SKM-1 treated with dmso at 0.1 percent for 144 hours (cell line): Measurements from ENCODE around the gene MADCAM1.
"Not testable (repeated sequence)": the region's sequence is repeated elsewhere in the genome, so short reads cannot be mapped to it uniquely, and the experiment has no call there.

Experiments used
- DNase-seq: peaks from one replicate; lab custom pipeline; 2025; ENCODE audit not compliant: unreplicated experiment; lab: John Stamatoyannopoulos, UW

Gene MADCAM1

DNA sequence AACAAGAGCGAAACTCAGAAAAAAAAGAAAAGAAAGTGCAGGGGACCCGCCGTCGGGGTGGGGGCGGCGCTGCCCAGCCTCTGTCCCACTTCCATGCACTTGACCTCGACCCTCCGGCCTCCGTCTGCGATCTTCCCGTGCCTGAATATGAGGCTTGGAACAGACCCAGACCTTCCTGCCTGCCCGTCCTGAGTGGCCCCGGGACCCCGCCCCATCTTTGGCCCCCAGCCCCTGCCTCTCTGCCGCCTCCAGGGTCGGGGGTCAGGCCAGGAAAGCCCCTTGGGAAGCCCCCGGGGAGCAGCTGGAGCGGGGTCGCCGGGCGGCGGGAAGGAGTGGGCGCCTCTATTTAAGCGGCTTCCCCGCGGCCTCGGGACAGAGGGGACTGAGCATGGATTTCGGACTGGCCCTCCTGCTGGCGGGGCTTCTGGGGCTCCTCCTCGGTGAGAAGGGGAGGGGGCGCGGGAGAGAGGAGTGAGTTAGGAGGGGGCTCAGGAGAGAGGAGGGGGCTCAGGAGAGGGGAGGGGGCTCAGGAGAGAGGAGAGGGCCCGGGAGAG lies at the start of gene MADCAM1:
Gene MADCAM1 (plus strand): TSS at position 375 of the 554 bp plus-strand sequence. CDS start 14 bp downstream, at position 389.
- no peak for DNase-seq

GRCh38 chr19:447064-447426 lies 49.2 kb upstream of the MADCAM1 start:
- DNase-seq = no peak

GRCh38 chr19:447816-448560 lies 48.3 kb upstream of the MADCAM1 start:
- no peak for DNase-seq

- no peak for DNase-seq
These were observed 46.4 kb upstream of the MADCAM1 start for GRCh38 chr19:449916-450315.

GRCh38 chr19:450912-451481 lies 45.3 kb upstream of the MADCAM1 start:
- DNase-seq = not testable (repeated sequence)

DNA sequence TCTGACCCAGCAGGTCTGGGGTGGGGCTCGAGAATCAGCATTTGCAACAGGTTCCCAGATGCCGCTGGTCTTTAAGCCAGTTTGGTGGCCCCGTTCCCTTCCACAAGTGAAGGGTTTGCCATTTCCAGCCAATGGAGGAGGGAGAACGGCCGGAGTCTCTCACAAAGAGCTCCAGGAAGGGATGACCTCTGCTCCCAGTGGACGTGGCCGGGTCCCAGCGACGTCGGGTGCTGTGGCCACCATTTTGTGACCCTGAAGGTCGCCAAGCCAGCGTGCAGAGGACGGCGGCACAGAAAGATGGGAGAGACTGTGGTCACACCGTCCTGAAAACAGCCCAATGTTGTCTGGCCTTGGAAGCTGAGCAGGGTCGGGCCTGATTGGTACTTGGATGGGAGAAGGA lies 43.5 kb upstream of the MADCAM1 start:
- no peak for DNase-seq

DNA sequence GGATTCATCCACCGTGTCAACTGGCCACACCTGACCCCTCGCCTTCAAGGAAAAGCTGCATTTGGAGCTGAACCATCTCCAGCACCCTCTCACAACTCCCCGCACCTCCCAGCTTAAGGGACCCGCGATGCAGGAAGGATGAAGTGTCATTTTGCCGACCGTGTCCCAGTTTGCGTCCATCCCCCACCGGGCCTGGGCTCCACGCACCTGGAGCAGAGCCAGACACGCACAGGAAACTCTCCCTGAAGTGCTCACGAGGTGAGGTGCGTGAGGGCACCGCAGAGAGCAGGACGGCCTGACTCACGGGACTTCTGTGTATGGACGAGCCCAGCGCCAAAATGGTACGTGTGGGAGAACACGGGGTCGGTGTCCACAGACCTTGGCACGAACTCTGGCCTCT lies 42.7 kb upstream of the MADCAM1 start:
- DNase-seq = no peak

- DNase-seq = no peak
These were observed 41.1 kb upstream of the MADCAM1 start for GRCh38 chr19:455031-455705.

DNA sequence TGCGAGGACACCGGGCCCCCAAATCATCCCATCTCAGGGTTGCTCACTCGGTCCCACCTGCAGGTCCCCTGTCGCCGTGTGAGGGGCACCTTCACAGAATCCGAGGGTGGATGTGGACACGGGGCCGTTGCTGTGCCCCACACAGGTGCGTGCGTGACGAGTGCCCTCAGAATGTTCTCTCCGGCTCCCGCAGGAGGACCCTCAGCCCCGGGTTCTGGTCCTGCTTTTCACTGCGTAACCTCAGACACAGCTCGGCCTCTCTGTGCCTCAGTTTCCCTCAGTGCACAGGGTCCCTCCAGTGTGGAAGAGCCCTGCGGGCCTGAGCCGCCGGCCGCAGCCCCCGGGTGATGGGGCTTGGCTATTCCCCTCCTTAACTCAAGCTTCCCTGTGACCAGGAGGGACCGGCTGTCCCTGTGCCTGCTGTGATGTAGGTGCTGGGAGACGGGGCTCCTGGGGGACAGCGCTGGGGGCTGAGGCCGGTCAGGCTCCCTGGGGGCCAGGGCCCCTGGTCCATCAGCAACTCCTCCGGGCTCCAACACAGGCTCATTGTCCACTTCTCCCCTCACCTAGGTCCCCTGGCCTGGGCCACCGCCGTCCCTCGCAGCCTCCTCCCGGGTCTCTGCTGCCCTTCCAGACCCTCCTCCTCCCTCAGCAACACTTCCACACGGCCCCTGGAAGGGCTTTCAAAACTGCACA lies 40.3 kb upstream of the MADCAM1 start:
- no peak for DNase-seq

DNA sequence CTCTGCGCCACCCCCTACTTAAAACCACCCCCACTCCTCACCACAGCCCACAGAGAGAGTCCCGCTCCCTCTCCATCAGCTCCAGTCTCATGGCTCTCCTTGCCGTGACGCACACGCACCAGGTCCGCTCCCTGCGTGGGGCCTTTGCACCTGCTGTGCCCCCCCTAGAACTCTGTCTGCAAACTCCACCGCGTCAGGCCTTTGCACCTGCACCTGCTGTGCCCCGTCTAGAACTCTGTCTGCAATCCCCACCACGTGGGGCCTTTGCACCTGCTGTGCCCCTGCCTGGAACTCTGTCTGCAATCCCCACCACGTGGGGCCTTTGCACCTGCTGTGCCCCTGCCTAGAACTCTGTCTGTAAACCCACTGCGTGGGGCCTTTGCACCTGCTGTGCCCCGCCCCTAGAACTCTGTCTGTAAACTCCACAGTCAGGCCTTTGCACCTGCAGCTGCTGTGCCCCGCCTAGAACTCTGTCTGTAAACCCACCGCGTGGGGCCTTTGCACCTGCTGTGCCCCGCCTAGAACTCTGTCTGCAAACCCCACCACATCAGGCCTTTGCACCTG lies 39.7 kb upstream of the MADCAM1 start:
- no peak for DNase-seq

GRCh38 chr19:457636-458035 lies 38.6 kb upstream of the MADCAM1 start:
- no peak for DNase-seq

DNA sequence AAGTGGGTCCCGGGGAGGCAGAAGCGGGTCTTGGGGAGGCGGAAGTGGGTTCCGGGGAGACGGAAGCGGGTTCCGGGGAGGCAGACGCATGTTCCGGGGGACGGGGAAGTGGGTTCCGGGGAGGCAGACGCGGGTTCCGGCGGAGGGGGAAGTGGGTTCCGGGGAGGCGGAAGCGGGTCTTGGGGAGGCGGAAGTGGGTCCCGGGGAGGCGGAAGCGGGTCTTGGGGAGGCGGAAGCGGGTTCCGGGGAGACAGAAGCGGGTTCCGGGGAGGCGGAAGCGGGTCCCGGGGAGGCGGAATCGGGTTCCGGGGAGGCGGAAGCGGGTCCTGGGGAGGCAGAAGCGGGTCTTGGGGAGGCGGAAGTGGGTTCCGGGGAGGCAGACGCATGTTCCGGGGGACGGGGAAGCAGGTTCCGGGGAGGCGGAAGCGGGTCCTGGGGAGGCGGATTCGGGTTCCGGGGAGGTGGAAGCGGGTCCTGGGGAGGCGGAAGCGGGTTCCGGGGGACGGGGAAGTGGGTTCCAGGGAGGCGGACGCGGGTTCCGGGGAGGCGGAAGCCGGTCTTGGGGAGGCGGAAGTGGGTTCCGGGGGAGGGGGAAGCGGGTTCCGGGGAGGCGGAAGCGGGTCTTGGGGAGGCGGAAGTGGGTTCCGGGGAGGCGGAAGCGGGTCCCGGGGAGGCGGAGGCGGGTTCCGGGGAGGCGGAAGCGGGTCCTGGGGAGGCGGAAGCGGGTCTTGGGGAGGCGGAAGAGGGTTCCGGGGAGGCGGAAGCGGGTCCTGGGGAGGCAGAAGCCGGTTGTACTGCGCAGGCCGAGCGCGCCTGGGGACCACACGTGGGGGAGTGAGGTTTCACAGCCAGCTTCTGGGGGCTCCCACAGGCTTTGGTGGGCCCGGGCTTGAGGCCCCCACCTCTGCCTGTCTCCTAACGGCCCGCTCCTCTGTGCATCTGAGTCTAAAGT lies 37.9 kb upstream of the MADCAM1 start:
- no peak for DNase-seq

DNA sequence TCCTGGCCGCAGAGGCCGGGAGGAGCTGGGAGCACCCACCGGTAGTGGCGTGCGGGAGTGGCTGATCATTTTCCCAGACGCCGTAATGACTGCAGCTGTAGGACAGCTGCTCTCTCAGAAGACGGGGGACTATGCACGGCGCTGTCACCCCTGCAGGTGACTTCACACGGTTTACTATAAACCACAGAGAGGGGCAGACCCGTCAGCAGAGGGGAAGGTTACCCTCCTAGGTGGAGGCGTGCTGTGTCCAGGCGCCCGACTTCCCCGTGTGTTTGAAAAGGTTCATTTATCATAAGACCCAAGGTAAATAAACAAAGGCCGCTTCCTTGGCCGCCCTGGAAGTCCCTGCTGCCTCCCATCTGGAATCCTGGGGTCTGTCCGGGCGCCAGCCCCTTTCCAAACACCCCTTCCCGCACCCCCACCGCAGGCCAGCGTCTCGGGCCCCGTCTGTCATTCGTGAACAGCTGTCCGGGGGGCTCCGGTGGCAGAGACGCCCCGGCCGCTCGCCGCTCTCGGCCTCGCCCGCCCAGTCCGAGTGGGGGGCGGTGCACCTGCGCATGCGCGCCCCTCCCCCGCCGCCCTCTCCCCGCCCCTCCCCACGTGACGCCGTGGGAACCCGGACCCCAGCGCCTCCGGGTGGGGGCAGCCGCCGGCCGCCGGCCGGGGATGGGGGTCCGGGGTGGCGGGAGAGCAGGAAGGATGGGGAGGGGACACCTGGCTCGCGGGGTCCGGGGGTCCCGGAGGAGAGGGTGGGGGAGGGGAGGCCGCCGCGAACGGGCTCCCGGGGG lies 36.4 kb upstream of the MADCAM1 start:
- no peak for DNase-seq

- DNase-seq = no peak
These were observed 35.2 kb upstream of the MADCAM1 start, which contains the start of gene SHC2 for GRCh38 chr19:460877-461720. Gene SHC2, minus strand, starts transcription at chr19:461033. Its CDS starts 37 bp downstream, at chr19:460996.

DNA sequence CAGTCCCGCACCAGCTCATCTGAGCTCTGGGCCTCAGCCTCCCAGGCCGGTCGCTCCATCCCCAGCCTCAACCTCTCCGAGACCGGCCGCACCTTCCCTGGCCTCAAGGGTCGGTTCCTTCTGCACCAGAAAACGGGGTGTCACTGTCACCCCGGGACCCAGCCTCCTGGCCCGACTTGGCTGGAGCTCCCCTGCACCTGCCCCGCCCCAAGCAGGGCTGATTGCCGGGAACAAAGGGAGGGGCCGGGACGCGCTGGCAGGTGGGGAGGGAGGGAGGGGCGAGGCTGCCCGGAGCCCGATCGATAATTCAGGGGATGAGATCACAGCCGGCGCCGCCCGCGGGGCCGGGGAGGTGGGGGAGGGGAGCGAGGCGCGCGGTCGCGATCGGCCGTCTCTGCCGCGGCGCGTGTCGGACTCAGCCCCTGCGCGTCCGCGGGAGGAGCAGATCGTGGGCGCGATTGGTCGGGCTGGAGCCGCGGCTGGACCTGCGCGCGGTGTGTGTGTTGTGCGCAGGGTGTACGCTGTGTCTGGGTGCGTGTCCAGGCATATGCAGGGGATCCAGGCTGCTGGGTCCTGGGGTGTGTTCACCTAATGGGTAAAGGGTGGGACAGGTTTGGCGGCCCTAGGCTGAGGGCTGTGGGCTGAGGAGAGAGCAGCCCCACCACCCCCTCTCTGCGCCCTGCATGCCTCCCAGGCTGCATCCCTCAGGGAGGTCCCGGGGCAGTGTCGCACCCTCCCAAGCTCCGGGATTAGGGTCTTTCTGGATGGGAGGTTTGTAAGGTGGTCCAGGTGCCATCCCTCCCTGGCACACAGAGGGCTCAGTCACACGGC lies 34.4 kb upstream of the MADCAM1 start:
- no peak for DNase-seq

GRCh38 chr19:463483-464207 lies 32.6 kb upstream of the MADCAM1 start:
- no peak for DNase-seq

DNA sequence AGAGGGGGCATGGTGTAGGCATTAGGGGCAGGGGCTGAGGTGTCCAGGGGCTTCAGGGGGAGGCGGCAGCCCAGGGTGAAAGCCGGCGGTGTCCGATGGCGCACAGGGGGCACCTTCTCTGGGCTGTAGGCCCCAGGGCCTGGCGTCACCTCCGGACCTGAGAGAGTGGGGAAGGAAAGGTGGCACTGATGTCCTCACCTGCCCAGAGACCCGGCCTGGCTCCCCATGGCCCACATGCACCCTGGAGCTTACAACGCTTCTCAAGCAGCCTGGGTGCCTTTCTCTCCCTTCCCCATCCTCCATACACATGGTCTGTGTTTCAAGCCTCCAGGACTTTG lies 32.1 kb upstream of the MADCAM1 start:
- no peak for DNase-seq
